Spinal cord (tissue), 10 donors: ENCODE measurements around the gene PPP3CA. TPM values are rescaled to one million over a fixed set of nuclear protein-coding genes. Genes with fewer than 3 reads are reported as not detected.

ENCODE experiments used
- DNase-seq, 6 donors: peaks; one replicate each; pipeline versions ENCODE4 v3.0.0 to v3.0.0-alpha.2; 2013 to 2015; ENCODE audit warnings: low spot score in 6 of 6, low read depth in 4 of 6
- H3K27ac ChIP-seq: one replicate; pipeline ENCODE4 v1.5.1; 2013; ENCODE audit warnings: low read depth, low read length, control low read depth
- H3K27me3 ChIP-seq: one replicate; pipeline ENCODE4 v1.6.1; 2013; ENCODE audit warnings: low read length; ENCODE audit not compliant: control insufficient read depth, insufficient read depth
- H3K36me3 ChIP-seq: one replicate; pipeline ENCODE4 v1.6.1; 2013; ENCODE audit warnings: low read length; ENCODE audit not compliant: control insufficient read depth, insufficient read depth
- H3K4me1 ChIP-seq: one replicate; pipeline ENCODE4 v1.6.1; 2013; ENCODE audit warnings: low read length; ENCODE audit not compliant: control insufficient read depth, insufficient read depth
- H3K4me3 ChIP-seq: one replicate; pipeline ENCODE4 v1.5.1; 2013; ENCODE audit warnings: low read depth, low read length, control low read depth
- H3K9me3 ChIP-seq: one replicate; pipeline ENCODE4 v1.6.1; 2013; ENCODE audit warnings: low read length; ENCODE audit not compliant: control insufficient read depth, insufficient read depth
- WGBS: methylation state at CpG from one replicate; pipeline ENCODE4 v1.1.5; 2013; ENCODE audit warnings: missing lambda C conversion rate; ENCODE audit not compliant: insufficient coverage; 5-methylcytosine and 5-hydroxymethylcytosine counted together
- polyA plus RNA-seq, 2 donors: library from polyadenylated mRNA; unstranded; fragments of 120-200 nt; gene quantifications; one replicate each; pipeline ENCODE4 v1.2.1, GENCODE V29; 2013; ENCODE audit not compliant: insufficient read length in 2 of 2
- total RNA-seq, 2 donors: library from RNA; depleted of rRNA in 1 of 2; stranded (reverse); fragments of 120-200 nt in 1 of 2; fragments of >200 nt in 1 of 2; gene quantifications; one replicate each; pipeline versions ENCODE4 v1.2.3 to v1.2.4, GENCODE V29; 2013 to 2014
- donor health status: healthy.

PPP3CA gene
- total and polyA plus RNA-seq, 4 donors: 43.9 to 152 (median 105) TPM

- Histone ChIP-seq H3K4me1 (no peaks in the 10 kb centered on the region), H3K9me3 (no peaks in the 10 kb centered on the region), H3K27ac (no peak overlapping the region), H3K4me3 (no peak overlapping the region), H3K36me3 (no peaks in the 10 kb centered on the region), H3K27me3 (no peaks in the 10 kb centered on the region)
- no CpG with 5 or more reads among the region's 1 CpG for WGBS
- no peak for DNase-seq
These were observed 81.5 kb downstream of the PPP3CA start for GRCh38 chr4:101265816-101266172.

- no peak for DNase-seq
These were observed 82.1 kb downstream of the PPP3CA start for GRCh38 chr4:101264993-101265815.

DNA sequence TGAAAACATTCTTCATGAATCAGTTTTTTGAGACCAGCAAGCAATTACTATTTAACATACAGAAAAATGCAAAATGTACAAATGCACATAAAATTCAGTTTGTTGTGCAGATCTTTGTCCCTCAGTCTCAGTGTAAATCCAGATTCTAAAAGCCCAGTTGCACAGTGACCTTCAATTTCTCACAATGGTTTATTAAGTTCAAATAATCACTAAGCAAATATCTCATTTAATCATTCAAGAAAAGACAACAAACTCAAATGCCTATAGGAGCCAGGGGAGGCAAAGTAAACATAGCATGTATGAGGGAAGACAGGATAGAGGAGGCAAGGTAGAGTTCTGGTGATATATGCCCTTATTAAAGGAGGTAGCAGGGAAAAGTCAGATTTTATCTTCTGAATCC lies 82.8 kb downstream of the PPP3CA start:
- no peaks in the 10 kb centered on the region for H3K36me3 ChIP-seq
- no peaks in the 10 kb centered on the region for H3K27me3 ChIP-seq
- DNase-seq: no peak
- no peaks in the 10 kb centered on the region for H3K9me3 ChIP-seq
- no peak overlapping the region for H3K27ac ChIP-seq
- H3K4me3 ChIP-seq: no peak overlapping the region
- no peaks in the 10 kb centered on the region for H3K4me1 ChIP-seq

More at GRCh38 chr4:101264993-101265815, 82.1 kb downstream of the PPP3CA start:
- no peaks in the 10 kb centered on the region for H3K36me3 ChIP-seq
- WGBS: no CpG with 5 or more reads among the region's 2 CpGs
- no peaks in the 10 kb centered on the region for H3K4me1 ChIP-seq
- H3K27ac ChIP-seq: no peak overlapping the region
- H3K27me3 ChIP-seq: no peaks in the 10 kb centered on the region
- no peaks in the 10 kb centered on the region for H3K9me3 ChIP-seq
- no peak overlapping the region for H3K4me3 ChIP-seq

DNA sequence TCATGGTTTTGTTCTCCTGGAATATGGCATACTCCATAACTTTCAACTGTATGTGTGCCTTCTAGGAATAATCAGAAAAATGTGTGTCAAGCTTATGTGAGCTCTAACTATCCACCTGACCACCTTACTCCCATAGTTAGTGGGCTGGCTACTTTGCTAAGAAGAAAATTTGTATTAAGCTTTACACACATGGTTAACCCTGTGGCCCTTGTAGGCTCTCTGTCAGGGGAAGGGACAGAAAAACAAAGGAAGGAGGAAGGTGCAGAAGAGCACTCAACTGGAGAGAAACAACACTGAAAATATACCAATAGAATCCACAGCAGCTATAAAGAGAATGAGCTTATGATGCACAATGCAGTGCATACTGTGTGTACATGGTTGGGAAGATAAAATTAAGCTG lies 84.6 kb downstream of the PPP3CA start:
- no peak overlapping the region for H3K4me3 ChIP-seq
- no peaks in the 10 kb centered on the region for H3K4me1 ChIP-seq
- H3K9me3 ChIP-seq: no peaks in the 10 kb centered on the region
- no peak for DNase-seq
- H3K27ac ChIP-seq: no peak overlapping the region
- no peaks in the 10 kb centered on the region for H3K36me3 ChIP-seq
- no peaks in the 10 kb centered on the region for H3K27me3 ChIP-seq

GRCh38 chr4:101259876-101260275 lies 87.5 kb downstream of the PPP3CA start:
- no peak overlapping the region for H3K27ac ChIP-seq
- whole genome bisulfite sequencing: no CpG with 5 or more reads among the region's 4 CpGs
- H3K4me3 ChIP-seq: no peak overlapping the region
- no peak for DNase-seq
- H3K27me3 ChIP-seq: no peaks in the 10 kb centered on the region
- H3K9me3 ChIP-seq: no peaks in the 10 kb centered on the region
- H3K36me3 ChIP-seq: no peaks in the 10 kb centered on the region
- H3K4me1 ChIP-seq: no peaks in the 10 kb centered on the region

DNA sequence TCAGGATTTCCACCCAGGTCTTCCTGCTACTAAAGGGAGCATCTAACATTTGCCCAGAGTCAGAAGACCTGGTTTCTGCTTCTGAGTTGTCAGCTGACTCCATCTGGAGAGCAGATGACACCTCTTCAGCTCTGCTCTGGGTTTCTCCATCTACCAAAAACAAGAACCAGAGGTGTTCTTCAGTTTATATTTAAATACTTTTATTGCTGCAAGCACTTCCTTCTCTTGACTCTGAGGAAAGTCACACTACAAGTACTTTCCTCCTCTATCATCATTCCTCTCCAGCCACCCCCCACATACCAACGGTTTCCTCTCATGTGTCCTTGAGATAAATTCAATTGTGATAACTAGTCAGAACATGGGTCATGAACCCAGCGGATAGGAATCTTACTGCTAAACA lies 88.4 kb downstream of the PPP3CA start:
- Histone ChIP-seq H3K4me3 (no peak overlapping the region), H3K9me3 (no peaks in the 10 kb centered on the region), H3K4me1 (no peaks in the 10 kb centered on the region), H3K27me3 (no peaks in the 10 kb centered on the region), H3K27ac (no peak overlapping the region), H3K36me3 (no peaks in the 10 kb centered on the region)
- DNase-seq: no peak
- 56% methylated on average over 1 of the region's 2 CpGs for WGBS

DNA sequence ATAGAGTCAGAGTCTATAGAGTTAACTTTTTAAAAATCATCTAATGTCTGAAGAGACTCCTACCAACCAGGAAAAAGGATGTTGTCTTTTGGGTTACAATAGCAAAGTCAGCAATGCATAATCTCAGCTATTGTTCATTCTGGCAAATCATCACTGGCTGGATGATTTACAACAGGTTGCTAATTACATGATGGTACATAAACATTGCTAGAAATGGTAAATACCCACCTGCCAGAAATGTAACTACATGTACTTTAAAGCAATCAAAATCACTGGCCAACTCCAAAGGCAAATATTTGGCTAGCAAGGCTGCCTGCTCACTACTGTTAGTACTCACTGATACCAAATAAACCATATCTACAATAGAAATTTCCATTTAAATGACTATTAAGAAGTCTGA lies 91.1 kb downstream of the PPP3CA start:
- Histone ChIP-seq H3K27me3 (no peaks in the 10 kb centered on the region), H3K4me1 (no peaks in the 10 kb centered on the region), H3K36me3 (no peaks in the 10 kb centered on the region), H3K9me3 (no peaks in the 10 kb centered on the region), H3K4me3 (no peak overlapping the region), H3K27ac (no peak overlapping the region)
- DNase-seq: no peak

DNA sequence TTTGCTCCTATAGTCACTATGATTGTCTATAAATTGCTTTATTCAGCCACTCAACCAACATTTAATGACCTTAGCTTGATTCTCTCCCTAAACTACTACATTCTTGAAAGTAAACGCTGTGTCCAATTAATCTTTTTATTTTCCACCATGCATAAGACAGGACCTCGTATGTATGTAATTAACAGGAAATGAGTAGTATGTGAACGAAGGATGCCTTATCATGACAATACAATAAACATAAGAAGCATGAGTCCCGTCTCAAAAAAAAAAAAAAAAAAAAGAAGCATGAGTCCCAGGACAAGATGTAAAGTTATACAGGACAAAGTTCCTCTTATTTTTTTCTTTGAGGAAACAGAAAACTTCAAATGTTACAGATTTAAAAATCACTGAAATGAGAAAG lies 92.5 kb downstream of the PPP3CA start:
- Histone ChIP-seq H3K9me3 (no peaks in the 10 kb centered on the region), H3K27me3 (no peaks in the 10 kb centered on the region), H3K4me1 (no peaks in the 10 kb centered on the region), H3K36me3 (no peaks in the 10 kb centered on the region), H3K27ac (no peak overlapping the region), H3K4me3 (no peak overlapping the region)
- no CpG with 5 or more reads among the region's 4 CpGs for WGBS
- DNase-seq: no peak

GRCh38 chr4:101253121-101253520 lies 94.2 kb downstream of the PPP3CA start:
- Histone ChIP-seq H3K36me3 (no peaks in the 10 kb centered on the region), H3K9me3 (no peaks in the 10 kb centered on the region), H3K4me3 (no peak overlapping the region), H3K27ac (no peak overlapping the region), H3K27me3 (no peaks in the 10 kb centered on the region), H3K4me1 (no peaks in the 10 kb centered on the region)
- DNase-seq: peak in 2 of 6 donors; percentile 27 to 33
- no CpG with 5 or more reads among the region's 1 CpG for WGBS

DNA sequence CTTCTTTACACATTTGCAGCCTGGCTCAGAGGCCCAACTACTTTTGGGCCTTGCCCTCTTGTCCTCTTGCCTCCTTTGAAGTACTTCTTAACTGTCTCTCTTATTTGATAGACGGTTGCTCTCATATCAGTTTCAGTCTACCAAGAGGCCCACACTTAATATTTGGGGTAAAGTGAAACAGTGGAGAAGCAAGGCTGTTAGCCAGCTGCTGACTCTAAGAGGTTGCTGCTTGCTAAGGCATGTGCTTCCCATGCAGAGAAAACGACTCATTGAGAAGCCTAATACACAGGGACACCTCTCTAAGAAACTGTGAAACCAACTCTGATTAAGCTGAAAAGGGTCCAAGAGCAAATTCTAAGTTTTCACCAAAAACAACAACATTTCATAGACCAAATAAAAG lies 94.6 kb downstream of the PPP3CA start:
- WGBS: 14% methylated on average over 1 of the region's 2 CpGs
- Histone ChIP-seq H3K27ac (no peak overlapping the region), H3K9me3 (no peaks in the 10 kb centered on the region), H3K36me3 (no peaks in the 10 kb centered on the region), H3K4me1 (no peaks in the 10 kb centered on the region), H3K27me3 (no peaks in the 10 kb centered on the region), H3K4me3 (no peak overlapping the region)
- DNase-seq: peak in 2 of 6 donors; percentile 4 to 30
